NCI-H146 treated with DMSO at 0.1 percent for 48 hours (cell line): ENCODE measurements around the gene ERICH2.

ENCODE experiments used
- DNase-seq: peaks from one replicate; lab custom pipeline; 2025; ENCODE audit not compliant: unreplicated experiment; lab: John Stamatoyannopoulos, UW

The ERICH2 gene

GRCh38 chr2:170816504-170817092, 46.4 kb downstream of the ERICH2 start, which contains the start of gene GAD1:
Gene GAD1, plus strand, starts transcription at chr2:170816887. Its CDS starts 1,705 bp downstream, at chr2:170818592.
- peak; percentile 33 for DNase-seq

GRCh38 chr2:170817093-170818035, 47.2 kb downstream of the ERICH2 start:
- DNase-seq = no peak

- no peak for DNase-seq
These were observed 48.0 kb downstream of the ERICH2 start for GRCh38 chr2:170818036-170818751.

GRCh38 chr2:170818752-170819470, 48.7 kb downstream of the ERICH2 start:
- DNase-seq = no peak

GRCh38 chr2:170819680-170820664, 49.8 kb downstream of the ERICH2 start:
- no peak for DNase-seq

GRCh38 chr2:170820757-170821530, 50.8 kb downstream of the ERICH2 start:
- no peak for DNase-seq

GRCh38 chr2:170821531-170822289, 51.5 kb downstream of the ERICH2 start:
- no peak for DNase-seq

GRCh38 chr2:170822290-170823087, 52.3 kb downstream of the ERICH2 start:
- DNase-seq = no peak

GRCh38 chr2:170823088-170823897, 53.1 kb downstream of the ERICH2 start:
- no peak for DNase-seq

- no peak for DNase-seq
These were observed 53.7 kb downstream of the ERICH2 start for GRCh38 chr2:170823898-170824215.

GRCh38 chr2:170824526-170825015, 54.4 kb downstream of the ERICH2 start:
- no peak for DNase-seq

GRCh38 chr2:170827841-170828532, 57.8 kb downstream of the ERICH2 start:
- DNase-seq = no peak

GRCh38 chr2:170828533-170828916, 58.3 kb downstream of the ERICH2 start:
- DNase-seq = no peak

- DNase-seq = no peak
These were observed 58.9 kb downstream of the ERICH2 start for GRCh38 chr2:170829036-170829435.

- no peak for DNase-seq
These were observed 60.0 kb downstream of the ERICH2 start for GRCh38 chr2:170830166-170830565.

- DNase-seq = no peak
These were observed 60.9 kb downstream of the ERICH2 start for GRCh38 chr2:170831115-170831514.
